ENCODE data around the gene TACC2.

- TF ChIP-seq CBX5 (IDR thresholded peaks at IDR 0.05; ENCODE audit: borderline replicate concordance, low read depth) (no peak), CTCF (IDR thresholded peaks at IDR 0.05 in 2 of 3, conservative IDR thresholded peaks at IDR 0.05 in 1 of 3; ENCODE audit: insufficient read depth in 2 of 3, low read depth in 1 of 3, low read length in 3 of 3) (no peak), FOXM1 (IDR thresholded peaks at IDR 0.05; ENCODE audit: low read depth) (no peak), FOXM1 (CRISPR knock-in tag; IDR thresholded peaks at IDR 0.05; ENCODE audit: low read depth) (no peak), ESRRA (IDR thresholded peaks at IDR 0.05; ENCODE audit: borderline replicate concordance, low read depth) (no peak), FOXA3 (CRISPR knock-in tag; conservative IDR thresholded peaks at IDR 0.05 in 1 of 2, IDR thresholded peaks at IDR 0.05 in 1 of 2) (no peak), POLR2A (conservative IDR thresholded peaks at IDR 0.05) (no peak), NFIC (IDR thresholded peaks at IDR 0.05) (no peak)
These were observed 309.2 kb downstream of the TACC2 start for GRCh38 chr10:122298206-122298597.
